ENCODE data around the gene TOMM6.

TOMM6 gene

DNA sequence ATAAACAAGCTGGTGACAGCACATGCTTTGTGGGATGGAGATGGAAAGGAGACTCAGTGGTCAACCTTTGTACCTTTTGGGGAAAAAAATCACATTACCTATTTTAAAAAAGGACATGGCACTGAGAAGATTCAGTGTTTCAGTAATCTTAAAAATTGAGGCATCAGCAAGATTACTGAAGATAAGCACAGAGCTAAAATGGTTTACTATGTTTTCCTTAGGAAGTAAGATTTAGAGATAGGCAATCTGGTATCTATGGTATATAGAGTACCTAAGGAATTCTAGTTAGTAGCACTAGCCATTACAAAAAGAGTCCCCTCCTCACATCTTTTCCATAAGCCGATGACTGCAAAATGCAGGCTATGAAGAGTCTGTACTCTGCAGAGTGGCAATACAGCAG, 35.7 kb downstream of the TOMM6 start:
- no peak for DNase-seq (ENCODE audit: low read depth in 2 of 2)

- no peak for DNase-seq (ENCODE audit: low read depth in 2 of 2)
These were observed 37.4 kb downstream of the TOMM6 start for GRCh38 chr6:41824571-41825569.

DNA sequence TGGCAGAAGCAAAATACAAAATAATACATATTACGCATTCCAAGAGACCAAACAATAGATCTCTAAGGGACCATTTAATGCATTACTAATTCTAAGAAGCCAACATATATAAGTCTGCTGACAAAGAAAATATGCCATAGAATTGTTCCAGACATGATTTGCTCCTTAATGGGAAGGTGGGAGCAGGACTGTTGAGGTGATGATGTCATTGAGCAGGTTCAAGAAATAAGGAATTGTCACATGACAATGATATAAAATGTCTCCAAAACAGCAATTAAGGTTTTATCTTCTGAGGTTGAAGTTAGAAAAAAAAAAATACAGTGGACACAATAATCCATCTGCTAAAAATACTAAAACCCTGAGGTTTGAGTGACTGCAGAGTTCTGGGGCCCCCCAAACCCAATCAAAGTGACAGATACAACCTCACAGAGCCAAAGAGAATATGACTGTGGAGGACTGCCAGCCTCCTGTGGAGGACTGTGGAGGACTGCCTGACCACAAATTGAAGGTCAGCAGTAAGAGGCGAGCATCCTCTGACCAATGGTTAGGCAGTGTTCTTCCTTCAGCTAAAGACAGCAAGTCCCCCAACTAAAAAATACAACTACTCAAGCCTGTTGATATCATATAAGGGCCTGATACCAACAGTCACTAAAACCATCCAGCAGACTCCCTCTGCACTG, 39.0 kb downstream of the TOMM6 start:
- DNase-seq (ENCODE audit: low read depth in 2 of 2) = no peak

DNA sequence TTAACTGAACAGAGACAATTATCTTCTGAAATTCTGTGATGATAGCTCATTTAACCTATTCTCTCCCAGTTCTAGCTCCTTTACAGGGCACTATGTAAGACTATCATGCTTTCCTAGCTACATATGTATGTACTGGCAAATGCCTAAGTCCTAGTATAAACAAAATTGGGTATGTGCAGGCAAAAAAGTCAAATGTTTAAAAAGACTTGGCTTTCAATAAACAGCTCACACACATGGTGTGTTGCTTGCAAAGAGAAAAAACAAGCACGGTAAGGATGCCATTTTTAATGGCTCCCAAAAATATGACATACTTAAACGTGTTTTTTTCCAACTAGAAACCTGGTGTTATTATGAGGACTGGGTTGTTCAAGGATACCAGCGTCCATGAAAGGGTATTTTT, 44.8 kb downstream of the TOMM6 start:
- DNase-seq (ENCODE audit: low read depth in 2 of 2) = no peak

GRCh38 chr6:41836022-41836659, 48.6 kb downstream of the TOMM6 start:
- no peak for DNase-seq (ENCODE audit: low read depth in 2 of 2)

DNA sequence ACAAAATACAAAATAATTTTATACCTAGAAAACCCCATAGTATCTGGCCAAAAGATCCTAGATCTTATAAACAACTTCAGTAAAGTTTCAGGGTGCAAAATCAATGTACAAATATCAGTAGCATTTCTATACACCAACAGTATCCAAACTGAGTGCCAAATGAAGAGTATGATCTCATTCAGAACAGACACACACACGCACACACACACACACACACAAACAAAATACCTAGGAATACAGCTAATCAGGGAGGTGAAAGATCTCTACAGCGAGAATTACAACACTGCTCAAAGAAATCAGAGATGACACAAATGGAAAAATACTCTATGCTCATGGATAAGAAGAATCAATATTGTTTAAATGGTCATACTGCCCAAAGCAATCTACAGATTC, 49.2 kb downstream of the TOMM6 start:
- DNase-seq (ENCODE audit: low read depth in 2 of 2) = no peak

Data from stimulated activated CD4-positive, alpha-beta T cell treated with anti-CD3 and anti-CD28 coated beads, Interleukin-12 subunit alpha, Interleukin-12 subunit beta, amount 100 ng/mL, for 24 hours (primary cell).